Measurements from ENCODE around the gene ZNF3.

ZNF3 gene

GRCh38 chr7:100111914-100112313 lies 30.4 kb upstream of the ZNF3 start:
- no peak overlapping the region for H3K4me3 ChIP-seq (ENCODE audit: low read depth, low read length)
- no peaks in the 10 kb centered on the region for H3K4me1 ChIP-seq
- no peaks in the 10 kb centered on the region for H3K27me3 ChIP-seq
- no peak for DNase-seq
- H3K9me3 ChIP-seq: no peaks in the 10 kb centered on the region
- peaks cover 49% of the 10 kb centered on the region for H3K36me3 ChIP-seq
- no peak for TF ChIP-seq CTCF (IDR thresholded peaks at IDR 0.05; ENCODE audit: low read depth, low read length)

- Histone ChIP-seq H3K27me3 (no peaks in the 10 kb centered on the region), H3K4me3 (ENCODE audit: low read depth, low read length) (no peak overlapping the region), H3K9me3 (no peaks in the 10 kb centered on the region), H3K36me3 (peaks cover 51% of the 10 kb centered on the region), H3K4me1 (no peaks in the 10 kb centered on the region)
- no peak for DNase-seq
- no peak for TF ChIP-seq CTCF (IDR thresholded peaks at IDR 0.05; ENCODE audit: low read depth, low read length)
Measured at GRCh38 chr7:100111156-100111555, 29.6 kb upstream of the ZNF3 start.

GRCh38 chr7:100109521-100110163 lies 28.1 kb upstream of the ZNF3 start:
- no peaks in the 10 kb centered on the region for H3K27me3 ChIP-seq
- H3K4me1 ChIP-seq: no peaks in the 10 kb centered on the region
- H3K36me3 ChIP-seq: peaks cover 55% of the 10 kb centered on the region
- peak; percentile 27 for TF ChIP-seq CTCF (IDR thresholded peaks at IDR 0.05; ENCODE audit: low read depth, low read length)
- DNase-seq: no peak
- H3K4me3 ChIP-seq (ENCODE audit: low read depth, low read length): no peak overlapping the region
- no peaks in the 10 kb centered on the region for H3K9me3 ChIP-seq

- no peak for DNase-seq
- H3K9me3 ChIP-seq: no peaks in the 10 kb centered on the region
- H3K36me3 ChIP-seq: peaks cover 46% of the 10 kb centered on the region
- no peak for TF ChIP-seq CTCF (IDR thresholded peaks at IDR 0.05; ENCODE audit: low read depth, low read length)
- H3K4me1 ChIP-seq: no peaks in the 10 kb centered on the region
- no peaks in the 10 kb centered on the region for H3K27me3 ChIP-seq
- no peak overlapping the region for H3K4me3 ChIP-seq (ENCODE audit: low read depth, low read length)
Measured at GRCh38 chr7:100107890-100108289, 26.4 kb upstream of the ZNF3 start.

- DNase-seq: no peak
- Histone ChIP-seq H3K9me3 (no peaks in the 10 kb centered on the region), H3K36me3 (peaks cover 41% of the 10 kb centered on the region), H3K4me1 (no peaks in the 10 kb centered on the region), H3K4me3 (ENCODE audit: low read depth, low read length) (no peak overlapping the region), H3K27me3 (no peaks in the 10 kb centered on the region)
- TF ChIP-seq CTCF (IDR thresholded peaks at IDR 0.05; ENCODE audit: low read depth, low read length): no peak
Measured at GRCh38 chr7:100107125-100107737, 25.7 kb upstream of the ZNF3 start.

GRCh38 chr7:100106633-100107032 lies 25.1 kb upstream of the ZNF3 start:
- Histone ChIP-seq H3K4me3 (ENCODE audit: low read depth, low read length) (no peak overlapping the region), H3K36me3 (peaks cover 38% of the 10 kb centered on the region), H3K27me3 (no peaks in the 10 kb centered on the region), H3K4me1 (no peaks in the 10 kb centered on the region), H3K9me3 (no peaks in the 10 kb centered on the region)
- no peak for DNase-seq
- TF ChIP-seq CTCF (IDR thresholded peaks at IDR 0.05; ENCODE audit: low read depth, low read length): no peak
